Lower lobe of right lung (tissue), 2 donors: ENCODE results near the gene GTPBP4. TPM values are rescaled to one million over a fixed set of nuclear protein-coding genes. Genes with fewer than 3 reads are reported as not detected.

Source experiments
- ATAC-seq, 2 donors: fragments of 200-7000 bp; cut with Tn5 transposase; one replicate each; pipeline ENCODE4 v1.9.1; 2020 to 2022; ENCODE audit warnings: mild to moderate bottlenecking in 2 of 2, moderate library complexity in 2 of 2
- DNase-seq: peaks from one replicate; pipeline ENCODE4 v3.0.0-alpha.2; 2020
- H3K27ac ChIP-seq: fragments of 200-600 bp; one replicate; pipeline ENCODE4 v1.8.0; 2022
- H3K27me3 ChIP-seq: fragments of 200-600 bp; one replicate; pipeline ENCODE4 v1.8.0; 2022; ENCODE audit warnings: low read depth
- H3K36me3 ChIP-seq: fragments of 200-600 bp; one replicate; pipeline ENCODE4 v1.8.0; 2022; ENCODE audit warnings: mild to moderate bottlenecking
- H3K4me1 ChIP-seq: fragments of 200-600 bp; one replicate; pipeline ENCODE4 v1.8.0; 2022
- H3K4me3 ChIP-seq: fragments of 200-600 bp; one replicate; pipeline ENCODE4 v1.8.0; 2022; ENCODE audit warnings: mild to moderate bottlenecking
- H3K9me3 ChIP-seq: fragments of 200-600 bp; one replicate; pipeline ENCODE4 v1.8.0; 2022
- intact Hi-C: fragments of 100-400 bp; cut with DNase I; formaldehyde crosslinking; loops from one replicate; pipeline ENCODE4 v1.11.0; 2022
- total RNA-seq: library from RNA; stranded (reverse); fragmentation: NEBNext Ultra II Directional; extraction: Animal tissue kit (Norgen Biotek cat#: 25700); gene quantifications from one replicate; pipeline ENCODE4 v1.2.1, GENCODE V29; 2021
- TF ChIP-seq, protein P1 (sequence below): fragments of 200-600 bp; IDR thresholded peaks from one replicate; pipeline ENCODE4 v1.8.0; 2022; ENCODE audit warnings: antibody characterized with exemption, mild to moderate bottlenecking
- donor health status: DM: no; HTN: yes; CAD: no; lungs with severe emphysema.

Gene GTPBP4
- total RNA-seq, 1 donor from 2014 or later: 28.9 TPM

GRCh38 chr10:978826-979421, 9.3 kb upstream of the GTPBP4 start:
- Histone ChIP-seq H3K9me3 (peaks cover 26% of the 10 kb centered on the region), H3K4me1 (peaks cover 15% of the 10 kb centered on the region), H3K27ac (no peak overlapping the region), H3K4me3 (no peak overlapping the region), H3K27me3 (no peaks in the 10 kb centered on the region), H3K36me3 (no peaks in the 10 kb centered on the region)
- TF ChIP-seq, protein P1, sequence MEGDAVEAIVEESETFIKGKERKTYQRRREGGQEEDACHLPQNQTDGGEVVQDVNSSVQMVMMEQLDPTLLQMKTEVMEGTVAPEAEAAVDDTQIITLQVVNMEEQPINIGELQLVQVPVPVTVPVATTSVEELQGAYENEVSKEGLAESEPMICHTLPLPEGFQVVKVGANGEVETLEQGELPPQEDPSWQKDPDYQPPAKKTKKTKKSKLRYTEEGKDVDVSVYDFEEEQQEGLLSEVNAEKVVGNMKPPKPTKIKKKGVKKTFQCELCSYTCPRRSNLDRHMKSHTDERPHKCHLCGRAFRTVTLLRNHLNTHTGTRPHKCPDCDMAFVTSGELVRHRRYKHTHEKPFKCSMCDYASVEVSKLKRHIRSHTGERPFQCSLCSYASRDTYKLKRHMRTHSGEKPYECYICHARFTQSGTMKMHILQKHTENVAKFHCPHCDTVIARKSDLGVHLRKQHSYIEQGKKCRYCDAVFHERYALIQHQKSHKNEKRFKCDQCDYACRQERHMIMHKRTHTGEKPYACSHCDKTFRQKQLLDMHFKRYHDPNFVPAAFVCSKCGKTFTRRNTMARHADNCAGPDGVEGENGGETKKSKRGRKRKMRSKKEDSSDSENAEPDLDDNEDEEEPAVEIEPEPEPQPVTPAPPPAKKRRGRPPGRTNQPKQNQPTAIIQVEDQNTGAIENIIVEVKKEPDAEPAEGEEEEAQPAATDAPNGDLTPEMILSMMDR: no peak
- DNase-seq (no peak), ATAC-seq (no peak)
- intact Hi-C loops: no loop called here

GRCh38 chr10:980468-981093, 7.7 kb upstream of the GTPBP4 start:
- Histone ChIP-seq H3K36me3 (no peaks in the 10 kb centered on the region), H3K27ac (no peak overlapping the region), H3K4me1 (peaks cover 5% of the 10 kb centered on the region), H3K27me3 (no peaks in the 10 kb centered on the region), H3K4me3 (no peak overlapping the region), H3K9me3 (peaks cover 26% of the 10 kb centered on the region)
- TF ChIP-seq, protein P1: no peak
- ATAC-seq (no peak), DNase-seq (no peak)
- intact Hi-C loops: no loop called here

- ATAC-seq: no peak
- peak overlapping the region; percentile 22 for H3K27ac ChIP-seq
- intact Hi-C loops: no loop called here
These were observed 4.8 kb upstream of the GTPBP4 start for GRCh38 chr10:983401-983800.

DNA sequence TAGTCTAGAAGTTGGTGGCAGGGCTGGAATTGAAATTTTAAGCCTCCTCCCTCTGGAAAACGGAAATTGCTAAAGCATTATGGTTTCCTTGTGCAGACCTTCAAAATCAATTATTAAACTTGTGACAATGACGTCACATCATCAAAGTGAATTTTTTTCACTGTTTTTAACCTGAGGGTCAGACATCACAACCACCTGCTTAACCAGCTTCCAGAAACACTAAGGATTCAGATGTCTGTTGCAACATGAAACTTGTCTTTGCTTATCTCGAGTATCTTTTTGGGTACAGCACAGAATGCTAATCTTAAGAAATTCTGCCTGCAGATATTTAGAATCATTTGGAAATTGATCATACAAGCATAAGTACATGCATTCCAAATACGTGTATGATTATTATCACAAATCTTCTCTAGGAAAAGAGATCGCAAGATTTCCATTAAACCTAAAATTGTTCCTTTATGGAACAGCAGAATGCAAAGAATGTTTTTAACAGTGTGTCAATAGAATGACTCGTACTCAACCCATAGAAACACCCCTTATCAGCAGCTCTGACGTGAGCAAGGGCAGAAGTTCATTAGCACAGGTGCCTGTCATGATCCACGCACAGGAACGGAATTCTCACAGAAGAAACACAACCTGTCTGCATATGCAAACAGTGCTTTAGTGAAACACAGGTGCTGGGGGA, 4.1 kb upstream of the GTPBP4 start:
- intact Hi-C loops: no loop called here
- DNase-seq: no peak

More at GRCh38 chr10:983401-983800, 4.8 kb upstream of the GTPBP4 start:
- Histone ChIP-seq H3K4me3 (peak overlapping the region; percentile 31), H3K9me3 (peaks cover 20% of the 10 kb centered on the region), H3K27me3 (no peaks in the 10 kb centered on the region), H3K4me1 (peaks cover 21% of the 10 kb centered on the region), H3K36me3 (no peaks in the 10 kb centered on the region)
- TF ChIP-seq, protein P1: no peak
- DNase-seq: no peak

DNA sequence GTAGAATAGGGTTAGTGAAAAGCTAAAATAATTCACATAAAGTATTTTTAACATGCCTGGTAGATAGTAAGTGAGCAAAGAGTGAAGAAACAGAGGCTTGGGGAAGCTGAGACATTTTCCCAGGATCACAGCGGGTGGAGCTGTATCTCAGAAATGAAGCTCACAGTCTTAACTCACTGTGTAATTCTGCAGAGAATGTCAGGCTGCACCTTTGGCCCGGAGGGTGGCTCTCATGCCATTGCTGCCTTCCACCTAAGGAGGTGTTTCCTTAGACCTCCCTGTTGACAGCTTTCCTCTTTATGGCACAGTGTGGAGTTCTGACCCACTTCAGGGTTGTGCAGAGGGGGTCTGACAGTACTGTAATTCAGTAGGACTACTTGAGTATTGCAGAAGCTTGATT, 2.9 kb upstream of the GTPBP4 start:
- TF ChIP-seq, protein P1: no peak
- ATAC-seq (no peak), DNase-seq (no peak)
- H3K27ac ChIP-seq: peak overlapping the region; percentile 96
- H3K4me3 ChIP-seq: peak overlapping the region; percentile 31
- H3K9me3 ChIP-seq: peaks cover 8% of the 10 kb centered on the region
- no peaks in the 10 kb centered on the region for H3K36me3 ChIP-seq
- intact Hi-C loops: no loop called here
- H3K4me1 ChIP-seq: peaks cover 38% of the 10 kb centered on the region
- no peaks in the 10 kb centered on the region for H3K27me3 ChIP-seq

More for the DNA sequence above, 4.1 kb upstream of the GTPBP4 start:
- H3K36me3 ChIP-seq: no peaks in the 10 kb centered on the region
- peak in 1 of 2 donors; percentile 61 for ATAC-seq
- TF ChIP-seq, protein P1: no peak
- no peaks in the 10 kb centered on the region for H3K27me3 ChIP-seq
- H3K4me3 ChIP-seq: peak overlapping the region; percentile 31
- H3K4me1 ChIP-seq: peaks cover 25% of the 10 kb centered on the region
- peak overlapping the region; percentile 96 for H3K27ac ChIP-seq
- H3K9me3 ChIP-seq: peaks cover 13% of the 10 kb centered on the region
